ENCODE results near the gene MT4. TPM values are rescaled to one million over a fixed set of nuclear protein-coding genes. Genes with fewer than 3 reads are reported as not detected.
A peak's percentile ranks its signal among the peaks of the same experiment; 100 is the strongest.

The MT4 gene
- not detected in 2 replicates for total RNA-seq (2014; rRNA removed; shearing (Covaris generic); ENCODE audit: low replicate concordance)

DNA sequence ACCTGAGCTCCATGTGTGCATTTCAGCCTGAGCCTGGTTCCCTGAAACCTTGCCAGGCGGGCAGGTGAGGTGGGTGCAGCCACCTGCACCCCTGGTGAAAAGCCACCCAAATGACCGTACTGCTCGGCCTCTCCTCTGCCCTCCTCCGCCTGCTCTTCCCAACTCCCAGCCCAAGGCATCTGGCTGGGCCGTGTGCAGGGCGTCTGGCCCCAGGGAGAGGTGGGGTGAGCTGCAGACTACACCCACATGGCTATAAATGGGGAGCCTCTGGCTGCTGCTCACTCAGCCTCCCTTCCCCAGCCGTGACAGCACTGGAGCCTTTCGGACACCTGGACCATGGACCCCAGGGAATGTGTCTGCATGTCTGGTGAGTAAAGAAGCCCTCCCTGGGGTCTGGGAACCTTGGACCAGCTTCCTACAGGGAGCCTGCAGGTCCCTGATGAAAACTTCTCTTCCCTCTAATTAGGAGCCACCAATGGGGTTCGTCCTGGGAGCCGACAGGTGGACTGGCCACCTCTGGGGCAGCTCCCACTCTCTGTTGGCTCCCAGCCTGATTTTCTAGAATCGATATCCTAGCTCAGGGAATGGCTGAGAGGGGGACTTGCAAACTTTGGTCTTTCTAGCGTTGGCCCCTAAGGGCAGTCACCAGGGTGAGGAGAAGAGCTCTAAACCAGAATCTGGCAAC is at the start of gene MT4:
Gene MT4, plus strand, starts transcription at position 281 of the 685 bp plus-strand sequence. Its CDS starts 56 bp downstream, at position 337.
- no peaks in the 10 kb centered on the region; the same call in 1 of the 2 replicates for H3K27me3 ChIP-seq

GRCh38 chr16:56515665-56516064 is 49.2 kb upstream of the MT4 start:
- Histone ChIP-seq H3K36me3 (peaks cover 18% of the 10 kb centered on the region), H3K9me3 (no peaks in the 10 kb centered on the region; the same call in 1 of the 2 replicates)
- DNase-seq = no peak

More for the DNA sequence above, at the start of gene MT4:
- H3K9me3 ChIP-seq = no peaks in the 10 kb centered on the region
- DNase-seq = no peak
- H3K4me3 ChIP-seq = no peak within 1 kb of the TSS
- H3K36me3 ChIP-seq = no peaks in the 10 kb centered on the region

DNA sequence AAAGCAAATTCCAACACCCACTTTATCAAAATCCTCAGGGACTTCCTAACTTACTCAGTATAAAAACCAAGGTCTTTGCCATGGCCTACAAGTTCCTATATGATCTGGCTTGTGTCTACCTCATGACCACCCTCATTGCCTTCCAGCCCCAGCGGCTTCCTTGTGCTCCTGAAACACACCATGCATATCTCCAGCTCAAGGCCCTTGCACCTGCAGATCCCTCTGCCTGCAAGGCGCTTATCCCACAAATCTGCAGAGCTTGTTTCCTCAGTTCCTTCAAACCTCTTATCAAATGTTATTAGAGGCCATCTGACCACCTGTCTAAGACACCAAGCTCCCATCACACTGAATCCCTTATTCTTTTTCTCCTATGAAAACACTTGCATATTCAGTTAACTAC is 47.7 kb upstream of the MT4 start:
- Histone ChIP-seq H3K27me3 (no peaks in the 10 kb centered on the region), H3K9me3 (no peaks in the 10 kb centered on the region; the same call in 1 of the 2 replicates), H3K4me3 (no peak overlapping the region), H3K36me3 (peaks cover 15% of the 10 kb centered on the region)
- DNase-seq = no peak

More at GRCh38 chr16:56515665-56516064, 49.2 kb upstream of the MT4 start:
- H3K4me3 ChIP-seq = no peak overlapping the region
- no peaks in the 10 kb centered on the region for H3K27me3 ChIP-seq

GRCh38 chr16:56518425-56518824 is 46.4 kb upstream of the MT4 start:
- H3K4me3 ChIP-seq = peak overlapping the region; percentile 90; the same call in 1 of the 2 replicates
- H3K27me3 ChIP-seq = no peaks in the 10 kb centered on the region
- peak; percentile 65 for DNase-seq
- peaks cover 3% of the 10 kb centered on the region for H3K36me3 ChIP-seq
- H3K9me3 ChIP-seq = no peaks in the 10 kb centered on the region

GRCh38 chr16:56519459-56520250 is 45.2 kb upstream of the MT4 start, which contains the start of gene BBS2:
BBS2 (minus strand) TSS chr16:56520024; CDS start chr16:56519862, 162 bp downstream.
- peak; percentile 96 for DNase-seq
- H3K9me3 ChIP-seq = no peaks in the 10 kb centered on the region
- H3K36me3 ChIP-seq = no peaks in the 10 kb centered on the region
- H3K4me3 ChIP-seq = peak within 1 kb of the TSS; percentile 90
- H3K27me3 ChIP-seq = no peaks in the 10 kb centered on the region

GRCh38 chr16:56520251-56520577 is 44.7 kb upstream of the MT4 start:
- no peaks in the 10 kb centered on the region for H3K36me3 ChIP-seq
- peak overlapping the region; percentile 90 for H3K4me3 ChIP-seq
- DNase-seq = no peak

DNA sequence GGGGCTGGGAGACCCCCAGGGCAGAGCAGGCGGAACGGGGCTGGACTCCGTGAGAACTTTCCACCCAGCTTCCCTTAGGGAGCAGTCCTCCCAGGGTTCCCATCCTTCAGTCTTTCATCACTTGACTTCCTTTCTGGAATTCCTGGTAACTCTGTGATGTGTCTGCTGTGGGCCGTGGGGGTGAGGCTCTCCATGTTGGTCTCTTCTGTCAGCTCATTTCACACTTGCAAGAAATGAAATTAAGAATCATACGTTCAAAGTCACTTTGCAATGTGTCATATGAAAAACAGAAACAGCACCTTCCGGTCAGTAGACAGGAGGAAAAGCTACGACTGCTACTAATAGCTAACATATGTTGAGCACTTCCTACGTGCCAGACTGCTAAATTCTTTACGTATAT is 39.6 kb upstream of the MT4 start:
- Histone ChIP-seq H3K36me3 (no peaks in the 10 kb centered on the region), H3K9me3 (no peaks in the 10 kb centered on the region), H3K27me3 (no peaks in the 10 kb centered on the region), H3K4me3 (no peak overlapping the region)
- DNase-seq = no peak

More at GRCh38 chr16:56520251-56520577, 44.7 kb upstream of the MT4 start:
- Histone ChIP-seq H3K9me3 (no peaks in the 10 kb centered on the region), H3K27me3 (no peaks in the 10 kb centered on the region)

- peaks cover 6% of the 10 kb centered on the region; the same call in 1 of the 2 replicates for H3K27me3 ChIP-seq
- no peak overlapping the region for H3K4me3 ChIP-seq
- H3K9me3 ChIP-seq = no peaks in the 10 kb centered on the region
- H3K36me3 ChIP-seq = no peaks in the 10 kb centered on the region
- peak; percentile 27 for DNase-seq
Observed at GRCh38 chr16:56530872-56531271, 34.0 kb upstream of the MT4 start.

- no peak for DNase-seq
- Histone ChIP-seq H3K27me3 (peaks cover 6% of the 10 kb centered on the region; the same call in 1 of the 2 replicates), H3K36me3 (no peaks in the 10 kb centered on the region), H3K4me3 (no peak overlapping the region), H3K9me3 (no peaks in the 10 kb centered on the region)
Observed at GRCh38 chr16:56532714-56533113, 32.2 kb upstream of the MT4 start.

- no peaks in the 10 kb centered on the region for H3K36me3 ChIP-seq
- H3K27me3 ChIP-seq = peaks cover 6% of the 10 kb centered on the region; the same call in 1 of the 2 replicates
- H3K4me3 ChIP-seq = no peak overlapping the region
- H3K9me3 ChIP-seq = no peaks in the 10 kb centered on the region
- DNase-seq = no peak
Observed at GRCh38 chr16:56534847-56535383, 30.0 kb upstream of the MT4 start.

DNA sequence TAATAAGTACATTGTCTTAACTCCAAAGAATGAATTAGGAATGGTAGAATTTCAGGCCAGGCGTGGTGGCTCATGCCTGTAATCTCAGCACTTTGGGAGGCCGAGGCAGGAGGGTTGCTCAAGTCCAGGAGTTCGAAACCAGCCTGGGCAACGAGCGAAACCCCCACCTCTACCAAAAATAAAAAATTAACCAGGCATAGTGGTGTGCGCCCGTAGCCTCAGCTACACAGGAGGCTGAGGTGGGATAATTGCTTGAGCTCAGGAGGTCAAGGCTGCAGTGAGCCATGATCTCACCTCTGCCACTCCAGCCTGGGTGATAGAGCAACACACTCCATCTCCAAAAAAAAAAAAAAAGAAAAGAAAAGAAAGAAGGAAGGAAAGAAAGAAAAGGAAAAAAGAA is 26.5 kb upstream of the MT4 start:
- H3K36me3 ChIP-seq = no peaks in the 10 kb centered on the region
- no peak overlapping the region for H3K4me3 ChIP-seq
- DNase-seq = no peak

DNA sequence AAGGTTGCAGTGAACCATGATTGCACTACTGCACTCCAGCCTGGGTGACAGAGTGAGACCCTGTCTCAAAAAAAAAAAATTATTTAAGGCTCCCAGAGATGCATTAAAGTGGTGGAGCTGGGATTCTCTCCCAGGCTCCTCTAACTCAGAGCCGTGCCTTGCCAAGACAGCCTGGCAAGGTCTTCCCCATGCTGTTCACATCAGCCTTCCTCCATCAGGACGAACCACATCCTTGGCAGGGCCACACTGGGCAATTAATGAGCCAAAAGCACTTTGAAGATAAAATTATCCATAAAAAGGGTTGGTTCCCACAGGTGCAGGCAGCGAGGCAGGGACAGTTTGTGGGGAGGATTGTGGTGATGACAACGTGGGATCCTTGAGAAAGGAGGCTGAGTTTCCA is 25.2 kb upstream of the MT4 start:
- Histone ChIP-seq H3K9me3 (peaks cover 16% of the 10 kb centered on the region), H3K36me3 (no peaks in the 10 kb centered on the region), H3K27me3 (no peaks in the 10 kb centered on the region; the same call in 1 of the 2 replicates), H3K4me3 (no peak overlapping the region)
- DNase-seq = peak; percentile 28

More for the DNA sequence above, 26.5 kb upstream of the MT4 start:
- H3K27me3 ChIP-seq = peaks cover 4% of the 10 kb centered on the region; the same call in 1 of the 2 replicates
- peaks cover 16% of the 10 kb centered on the region for H3K9me3 ChIP-seq

GRCh38 chr16:56542039-56542438 is 22.8 kb upstream of the MT4 start:
- no peak overlapping the region for H3K4me3 ChIP-seq

GRCh38 chr16:56547120-56547948 is 17.5 kb upstream of the MT4 start:
- Histone ChIP-seq H3K36me3 (no peaks in the 10 kb centered on the region), H3K27me3 (no peaks in the 10 kb centered on the region), H3K9me3 (no peaks in the 10 kb centered on the region), H3K4me3 (no peak overlapping the region)
- DNase-seq = peak; percentile 22

More at GRCh38 chr16:56542039-56542438, 22.8 kb upstream of the MT4 start:
- Histone ChIP-seq H3K9me3 (peaks cover 16% of the 10 kb centered on the region), H3K36me3 (no peaks in the 10 kb centered on the region), H3K27me3 (no peaks in the 10 kb centered on the region)
- DNase-seq = no peak

DNA sequence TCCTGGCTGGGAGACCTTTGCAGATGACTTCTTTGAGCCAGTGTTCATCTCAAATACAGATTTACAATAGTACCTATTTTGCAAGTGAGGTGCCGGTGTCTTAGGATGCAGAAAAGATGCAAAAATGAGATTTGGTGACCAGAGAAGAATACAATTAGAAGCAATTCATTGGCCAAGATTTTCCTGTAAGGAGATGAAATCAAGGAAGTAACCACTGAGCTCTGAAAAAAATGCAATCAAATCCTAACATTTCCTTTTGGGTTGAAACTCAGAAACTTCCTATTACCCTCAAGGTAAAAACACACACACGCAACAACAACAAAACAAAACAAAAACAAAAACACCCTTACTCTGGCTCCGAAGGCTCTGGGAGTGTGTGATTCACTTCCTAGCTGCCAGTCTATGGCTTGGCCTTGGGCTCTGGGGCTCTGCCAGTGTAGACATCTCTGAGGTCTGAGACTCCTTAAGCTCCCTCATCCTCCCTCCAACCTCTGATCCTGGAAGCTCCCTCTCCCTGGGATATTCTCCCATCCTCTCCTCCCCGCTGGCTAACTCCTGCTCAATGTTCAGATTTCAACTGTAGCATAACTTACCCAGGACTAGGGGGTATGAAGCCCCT is 16.8 kb upstream of the MT4 start:
- DNase-seq = peak; percentile 70
- Histone ChIP-seq H3K36me3 (no peaks in the 10 kb centered on the region), H3K4me3 (no peak overlapping the region), H3K27me3 (no peaks in the 10 kb centered on the region), H3K9me3 (no peaks in the 10 kb centered on the region)

DNA sequence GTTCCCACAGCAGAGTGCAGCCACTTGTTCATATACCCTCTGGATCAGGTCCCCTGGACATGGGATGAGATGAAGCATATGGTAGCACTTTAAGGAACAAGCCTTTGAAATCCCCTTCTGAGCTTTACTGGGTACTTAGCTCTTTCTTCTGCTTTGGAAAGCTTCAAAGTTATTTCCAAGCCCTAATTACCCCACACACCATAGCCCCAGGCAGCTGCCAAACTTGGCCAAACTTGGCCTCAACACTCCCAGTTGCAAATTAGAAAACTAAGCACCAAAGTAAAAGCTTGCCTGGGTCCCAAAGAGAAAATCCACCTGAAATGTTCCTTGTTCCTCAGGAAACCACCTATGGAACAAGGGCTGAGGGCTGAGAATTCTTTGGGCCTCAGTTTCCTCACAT is 15.7 kb upstream of the MT4 start:
- no peaks in the 10 kb centered on the region for H3K36me3 ChIP-seq
- no peak for DNase-seq
- no peak overlapping the region for H3K4me3 ChIP-seq
- H3K9me3 ChIP-seq = no peaks in the 10 kb centered on the region
- H3K27me3 ChIP-seq = no peaks in the 10 kb centered on the region
